ENCODE data around the gene DYNLL1.

DYNLL1 gene

DNA sequence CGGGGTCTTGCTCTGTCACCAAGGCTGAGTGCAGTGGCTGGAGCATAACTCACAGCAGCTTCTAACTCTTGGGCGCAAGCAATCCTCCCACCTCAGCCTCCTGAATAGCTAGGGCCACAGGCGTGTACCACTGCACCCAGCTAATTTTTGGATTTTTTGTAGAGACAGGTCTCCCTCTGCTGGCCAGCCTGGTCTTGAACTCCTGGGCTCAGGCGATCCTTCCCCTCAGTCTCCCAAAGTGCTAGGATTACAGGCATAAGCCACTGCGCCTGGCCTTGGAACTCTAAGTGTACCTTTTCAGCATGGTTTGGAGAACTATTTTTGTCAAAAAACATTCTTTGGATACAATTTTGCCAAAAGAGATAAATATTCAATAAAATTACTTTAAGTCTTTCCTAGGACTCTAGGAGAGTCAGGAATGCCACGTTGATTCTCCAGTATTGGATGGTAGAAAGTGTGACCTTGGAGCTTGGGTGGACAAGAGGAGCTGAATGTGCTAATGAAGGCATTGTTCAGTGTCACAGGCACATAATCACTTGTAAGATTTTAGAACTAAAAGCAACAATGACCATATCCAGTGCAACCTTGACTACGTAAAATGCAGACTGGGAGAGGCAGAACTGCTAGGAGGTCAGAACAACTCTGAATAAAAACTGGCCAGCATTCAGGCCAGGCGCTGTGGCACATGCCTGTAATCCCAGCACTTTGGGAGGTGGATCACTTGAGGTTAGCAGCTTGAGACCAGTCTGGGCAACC is 29.2 kb upstream of the DYNLL1 start:
- Histone ChIP-seq H3K9me3 (ENCODE audit: control extremely low read depth in 1 of 5, control insufficient read depth in 4 of 5, insufficient read depth in 2 of 5, low read depth in 1 of 5, low read length in 4 of 5) (no peaks in the 10 kb centered on the region), H3K36me3 (ENCODE audit: control insufficient read depth in 4 of 4, insufficient read depth in 4 of 4, low read length in 3 of 4) (peaks cover 17 to 55% (median 41%) of the 10 kb centered on the region in 4 experiments), H3K4me3 (ENCODE audit: control insufficient read depth in 1 of 7, extremely low read depth in 1 of 7, insufficient read depth in 4 of 7, low read depth in 2 of 7, low read length in 6 of 7) (no peak overlapping the region), H3K4me1 (ENCODE audit: control extremely low read depth in 1 of 4, control insufficient read depth in 4 of 4, insufficient read depth in 4 of 4, low read length in 3 of 4) (peaks cover 7 to 36% (median 28%) of the 10 kb centered on the region in 4 experiments), H3K27me3 (replicated peaks in 2 of 5; ENCODE audit: control insufficient read depth in 4 of 5, insufficient read depth in 5 of 5, low read length in 4 of 5) (no peaks in the 10 kb centered on the region), H3K27ac (ENCODE audit: insufficient read depth in 1 of 2, low read depth in 1 of 2, low read length in 2 of 2, poor library complexity in 1 of 2, severe bottlenecking in 2 of 2) (no peak overlapping the region)
- WGBS (ENCODE audit: insufficient coverage): 69% methylated on average over 6 of the region's 8 CpGs
- ChIA-PET POLR2A (no interaction called here), CTCF (interaction anchor here (0.6 to 27.3 kb wide), 15 partner anchors 9 to 1023 kb away, joined by 3 to 545 read pairs (median 4); partner anchors contain the start of genes COX6A1, GATC, SIRT4 and TRIAP1)
- DNase-seq: peak; percentile 69 to 81 (median 81)

GRCh38 chr12:120467439-120467838 is 28.5 kb upstream of the DYNLL1 start:
- H3K27ac ChIP-seq (ENCODE audit: insufficient read depth in 1 of 2, low read depth in 1 of 2, low read length in 2 of 2, poor library complexity in 1 of 2, severe bottlenecking in 2 of 2): no peak overlapping the region
- peaks cover 15 to 48% (median 35%) of the 10 kb centered on the region in 4 experiments for H3K36me3 ChIP-seq (ENCODE audit: control insufficient read depth in 4 of 4, insufficient read depth in 4 of 4, low read length in 3 of 4)
- H3K9me3 ChIP-seq (ENCODE audit: control extremely low read depth in 1 of 5, control insufficient read depth in 4 of 5, insufficient read depth in 2 of 5, low read depth in 1 of 5, low read length in 4 of 5): no peaks in the 10 kb centered on the region
- DNase-seq: no peak
- 97% methylated on average over 4 of the region's 6 CpGs for WGBS (ENCODE audit: insufficient coverage)
- H3K4me3 ChIP-seq (ENCODE audit: control insufficient read depth in 1 of 7, extremely low read depth in 1 of 7, insufficient read depth in 4 of 7, low read depth in 2 of 7, low read length in 6 of 7): peak overlapping the region in 1 of 7 experiments; percentile 93
- ChIA-PET POLR2A (interaction anchor here (0.6 to 1.5 kb wide), 3 partner anchors 15 to 174 kb away, joined by 3 to 4 read pairs (median 3); partner anchors contain the start of gene RNU4-1), CTCF (interaction anchor here (0.8 to 27.3 kb wide), 9 partner anchors 8 to 165 kb away, joined by 3 to 545 read pairs (median 5); partner anchors contain the start of genes COX6A1, DYNLL1, GATC and SIRT4)
- no peaks in the 10 kb centered on the region for H3K27me3 ChIP-seq (replicated peaks in 2 of 5; ENCODE audit: control insufficient read depth in 4 of 5, insufficient read depth in 5 of 5, low read length in 4 of 5)
- H3K4me1 ChIP-seq (ENCODE audit: control extremely low read depth in 1 of 4, control insufficient read depth in 4 of 4, insufficient read depth in 4 of 4, low read length in 3 of 4): peaks cover 7 to 39% (median 28%) of the 10 kb centered on the region in 4 experiments

GRCh38 chr12:120468325-120468820 is 27.5 kb upstream of the DYNLL1 start:
- H3K27ac ChIP-seq (ENCODE audit: insufficient read depth in 1 of 2, low read depth in 1 of 2, low read length in 2 of 2, poor library complexity in 1 of 2, severe bottlenecking in 2 of 2): peak overlapping the region; percentile 89 to 95
- CTCF ChIA-PET: interaction anchor here (0.8 to 27.3 kb wide), 9 partner anchors 13 to 136 kb away, joined by 3 to 545 read pairs (median 6); partner anchors contain the start of genes COX6A1, DYNLL1, GATC and TRIAP1
- no peak for DNase-seq

DNA sequence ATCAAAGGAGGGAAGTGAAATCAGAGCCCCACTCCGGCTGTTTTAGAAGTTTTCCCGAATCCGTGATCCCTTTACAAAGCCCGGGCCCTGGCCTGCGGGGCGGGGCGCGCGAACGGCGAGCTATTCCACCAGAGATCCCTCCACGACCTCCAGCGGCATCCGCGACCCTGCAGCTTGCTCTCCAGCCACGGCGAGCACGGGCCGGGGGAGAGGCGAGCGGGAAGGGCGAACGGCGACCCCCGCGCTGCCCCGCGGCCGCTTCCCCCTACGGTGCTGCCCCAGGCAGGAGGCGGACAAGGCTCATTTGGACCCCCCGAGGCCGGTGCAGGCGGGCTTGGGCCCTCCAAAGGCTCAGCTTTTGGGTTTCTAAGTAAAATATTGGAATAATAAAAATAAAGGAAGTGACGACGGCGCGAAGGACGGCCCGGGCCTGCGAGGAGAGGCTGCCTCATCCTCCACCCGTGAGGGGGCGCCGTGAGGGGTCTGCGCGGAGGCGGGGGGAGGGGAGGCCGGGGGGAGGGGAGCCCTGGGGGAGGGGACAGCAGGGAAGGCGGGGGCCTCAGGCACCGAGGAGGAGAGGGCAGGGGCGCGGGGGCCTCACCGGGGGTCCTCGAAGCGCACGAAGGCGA is 27.0 kb upstream of the DYNLL1 start:
- peaks cover 7 to 34% (median 20%) of the 10 kb centered on the region in 4 experiments for H3K36me3 ChIP-seq (ENCODE audit: control insufficient read depth in 4 of 4, insufficient read depth in 4 of 4, low read length in 3 of 4)
- peak overlapping the region; percentile 85 to 97 (median 93) for H3K4me3 ChIP-seq (ENCODE audit: control insufficient read depth in 1 of 7, extremely low read depth in 1 of 7, insufficient read depth in 4 of 7, low read depth in 2 of 7, low read length in 6 of 7)
- 0% methylated on average over 15 of the region's 57 CpGs for WGBS (ENCODE audit: insufficient coverage)
- no peaks in the 10 kb centered on the region for H3K27me3 ChIP-seq (replicated peaks in 2 of 5; ENCODE audit: control insufficient read depth in 4 of 5, insufficient read depth in 5 of 5, low read length in 4 of 5)
- peak overlapping the region; percentile 89 to 95 for H3K27ac ChIP-seq (ENCODE audit: insufficient read depth in 1 of 2, low read depth in 1 of 2, low read length in 2 of 2, poor library complexity in 1 of 2, severe bottlenecking in 2 of 2)
- ChIA-PET POLR2A (interaction anchor here (0.6 to 1.8 kb wide), 7 partner anchors 10 to 827 kb away, joined by 3 to 9 read pairs (median 4); partner anchors contain the start of genes GATC, RNU4-1 and TRIAP1), CTCF (interaction anchor here (1.0 to 27.3 kb wide), 9 partner anchors 12 to 136 kb away, joined by 3 to 545 read pairs (median 6); partner anchors contain the start of genes COX6A1, DYNLL1, GATC and TRIAP1)
- peaks cover 7 to 44% (median 28%) of the 10 kb centered on the region in 4 experiments for H3K4me1 ChIP-seq (ENCODE audit: control extremely low read depth in 1 of 4, control insufficient read depth in 4 of 4, insufficient read depth in 4 of 4, low read length in 3 of 4)
- peak; percentile 18 to 76 (median 54) for DNase-seq
- H3K9me3 ChIP-seq (ENCODE audit: control extremely low read depth in 1 of 5, control insufficient read depth in 4 of 5, insufficient read depth in 2 of 5, low read depth in 1 of 5, low read length in 4 of 5): no peaks in the 10 kb centered on the region

More at GRCh38 chr12:120468325-120468820, 27.5 kb upstream of the DYNLL1 start:
- peak overlapping the region; percentile 85 to 97 (median 93) for H3K4me3 ChIP-seq (ENCODE audit: control insufficient read depth in 1 of 7, extremely low read depth in 1 of 7, insufficient read depth in 4 of 7, low read depth in 2 of 7, low read length in 6 of 7)
- H3K27me3 ChIP-seq (replicated peaks in 2 of 5; ENCODE audit: control insufficient read depth in 4 of 5, insufficient read depth in 5 of 5, low read length in 4 of 5): no peaks in the 10 kb centered on the region
- no peaks in the 10 kb centered on the region for H3K9me3 ChIP-seq (ENCODE audit: control extremely low read depth in 1 of 5, control insufficient read depth in 4 of 5, insufficient read depth in 2 of 5, low read depth in 1 of 5, low read length in 4 of 5)
- peaks cover 7 to 41% (median 28%) of the 10 kb centered on the region in 4 experiments for H3K4me1 ChIP-seq (ENCODE audit: control extremely low read depth in 1 of 4, control insufficient read depth in 4 of 4, insufficient read depth in 4 of 4, low read length in 3 of 4)
- H3K36me3 ChIP-seq (ENCODE audit: control insufficient read depth in 4 of 4, insufficient read depth in 4 of 4, low read length in 3 of 4): peaks cover 12 to 39% (median 26%) of the 10 kb centered on the region in 4 experiments
- 2% methylated on average over 21 of the region's 23 CpGs for WGBS (ENCODE audit: insufficient coverage)
- POLR2A ChIA-PET: interaction anchor here (0.6 to 1.8 kb wide), 7 partner anchors 9 to 827 kb away, joined by 3 to 9 read pairs (median 3); partner anchors contain the start of gene RNU4-1

- peak; percentile 98 to 99 (median 98) for DNase-seq
- POLR2A ChIA-PET: interaction anchor here (1.2 to 1.8 kb wide), 4 partner anchors 11 to 177 kb away, joined by 3 to 9 read pairs (median 5); partner anchors contain the start of genes DYNLL1, GATC, RNU4-1 and TRIAP1
- Histone ChIP-seq H3K27ac (ENCODE audit: insufficient read depth in 1 of 2, low read depth in 1 of 2, low read length in 2 of 2, poor library complexity in 1 of 2, severe bottlenecking in 2 of 2) (peak within 1 kb of the TSS; percentile 89 to 95), H3K4me1 (ENCODE audit: control extremely low read depth in 1 of 4, control insufficient read depth in 4 of 4, insufficient read depth in 4 of 4, low read length in 3 of 4) (peaks cover 7 to 51% (median 30%) of the 10 kb centered on the region in 4 experiments), H3K36me3 (ENCODE audit: control insufficient read depth in 4 of 4, insufficient read depth in 4 of 4, low read length in 3 of 4) (peaks cover 5 to 27% (median 16%) of the 10 kb centered on the region in 4 experiments), H3K9me3 (ENCODE audit: control extremely low read depth in 1 of 5, control insufficient read depth in 4 of 5, insufficient read depth in 2 of 5, low read depth in 1 of 5, low read length in 4 of 5) (no peaks in the 10 kb centered on the region), H3K27me3 (replicated peaks in 2 of 5; ENCODE audit: control insufficient read depth in 4 of 5, insufficient read depth in 5 of 5, low read length in 4 of 5) (no peaks in the 10 kb centered on the region), H3K4me3 (ENCODE audit: control insufficient read depth in 1 of 7, extremely low read depth in 1 of 7, insufficient read depth in 4 of 7, low read depth in 2 of 7, low read length in 6 of 7) (peak within 1 kb of the TSS; percentile 85 to 97 (median 93))
- WGBS (ENCODE audit: insufficient coverage): under 1% methylated on average over 76 of the region's 88 CpGs
- CTCF ChIA-PET: interaction anchor here (0.8 to 27.3 kb wide), 11 partner anchors 11 to 137 kb away, joined by 3 to 545 read pairs (median 6); partner anchors contain the start of genes COX6A1, DYNLL1, GATC and TRIAP1
These were observed 26.3 kb upstream of the DYNLL1 start, which contains the start of gene SRSF9 for GRCh38 chr12:120469450-120470149. Gene SRSF9, minus strand, starts transcription at chr12:120469748. Its CDS starts 139 bp downstream, at chr12:120469609.

Measured in common myeloid progenitor, CD34-positive (primary cell).